Glutamatergic neuron (in vitro differentiated cells): ENCODE measurements around the gene ARMCX1. TPM values are rescaled to one million over a fixed set of nuclear protein-coding genes. Genes with fewer than 3 reads are reported as not detected.
"Not testable (repeated sequence)": the region's sequence is repeated elsewhere in the genome, so short reads cannot be mapped to it uniquely, and the experiment has no call there.

Experiments used
- DNase-seq: peaks from one replicate; pipeline ENCODE4 v3.0.0; 2022
- H3K27ac Mint-ChIP-seq: one replicate; pipeline ENCODE4 v1.8.0; 2020; ENCODE audit warnings: mild to moderate bottlenecking, mixed read lengths, inconsistent platforms; ENCODE audit not compliant: unreplicated experiment
- H3K27me3 Mint-ChIP-seq: one replicate; pipeline ENCODE4 v1.8.0; 2020; ENCODE audit warnings: mild to moderate bottlenecking, moderate library complexity, mixed read lengths, inconsistent platforms; ENCODE audit not compliant: unreplicated experiment
- H3K36me3 Mint-ChIP-seq: one replicate; pipeline ENCODE4 v1.8.0; 2020; ENCODE audit warnings: mild to moderate bottlenecking, mixed read lengths, inconsistent platforms; ENCODE audit not compliant: unreplicated experiment
- H3K4me1 Mint-ChIP-seq: one replicate; pipeline ENCODE4 v1.8.0; 2020; ENCODE audit warnings: mild to moderate bottlenecking, low read depth, mixed read lengths, inconsistent platforms; ENCODE audit not compliant: unreplicated experiment
- H3K4me3 Mint-ChIP-seq: one replicate; pipeline ENCODE4 v1.8.0; 2020; ENCODE audit warnings: mild to moderate bottlenecking, mixed read lengths, inconsistent platforms; ENCODE audit not compliant: unreplicated experiment
- H3K9me3 Mint-ChIP-seq: one replicate; pipeline ENCODE4 v1.8.0; 2020; ENCODE audit warnings: mild to moderate bottlenecking, moderate library complexity, mixed read lengths, inconsistent platforms; ENCODE audit not compliant: unreplicated experiment
- CTCF ChIP-seq: fragments of 200-600 bp; sonication (generic); IDR thresholded peaks from one replicate; pipeline ENCODE4 v1.5.0; 2021; ENCODE audit not compliant: partially characterized antibody, unreplicated experiment
- total RNA-seq: library from RNA; stranded (reverse); fragmentation: NEBNext Ultra II Directional; extraction: Animal tissue kit (Norgen Biotek cat#: 25700); gene quantifications from one replicate; pipeline ENCODE4 v1.2.1, GENCODE V29; 2021; ENCODE audit not compliant: unreplicated experiment

Gene ARMCX1
- total RNA-seq, 1 donor from 2014 or later = 50.5 TPM

- no peak for DNase-seq
- Mint-ChIP-seq H3K4me3 (no peak overlapping the region), H3K27ac (no peak overlapping the region), H3K36me3 (no peaks in the 10 kb centered on the region), H3K9me3 (no peaks in the 10 kb centered on the region), H3K4me1 (no peaks in the 10 kb centered on the region), H3K27me3 (no peaks in the 10 kb centered on the region)
- peak; percentile 56 for TF ChIP-seq CTCF
Observed at GRCh38 chrX:101595739-101596419, 45.5 kb downstream of the ARMCX1 start.

- DNase-seq, H3K9me3 Mint-ChIP-seq: not testable (repeated sequence)
Observed at GRCh38 chrX:101599592-101599991, 49.2 kb downstream of the ARMCX1 start.

GRCh38 chrX:101602077-101602476 lies 51.7 kb downstream of the ARMCX1 start:
- DNase-seq = no peak
- H3K4me1 Mint-ChIP-seq = peaks cover 8% of the 10 kb centered on the region
- no peaks in the 10 kb centered on the region for H3K27me3 Mint-ChIP-seq
- H3K27ac Mint-ChIP-seq = no peak overlapping the region
- H3K4me3 Mint-ChIP-seq = no peak overlapping the region
- no peak for TF ChIP-seq CTCF
- no peaks in the 10 kb centered on the region for H3K9me3 Mint-ChIP-seq
- H3K36me3 Mint-ChIP-seq = no peaks in the 10 kb centered on the region

More at GRCh38 chrX:101599592-101599991, 49.2 kb downstream of the ARMCX1 start:
- H3K27ac Mint-ChIP-seq, H3K4me1 Mint-ChIP-seq, H3K4me3 Mint-ChIP-seq, H3K36me3 Mint-ChIP-seq, H3K27me3 Mint-ChIP-seq: not testable (repeated sequence)

Other genes with a start within 250 kb of the ARMCX1 start
- 13.0 TPM for gene TIMM8A, start 201.8 kb upstream of the ARMCX1 start, total RNA-seq
- gene BTK, start 164.4 kb upstream of the ARMCX1 start, total RNA-seq = 1.1 TPM
- 147 TPM for gene RPL36A, start 159.5 kb upstream of the ARMCX1 start, total RNA-seq
- gene GLA, start 142.6 kb upstream of the ARMCX1 start, total RNA-seq = 29.4 TPM
- 67.7 TPM for gene HNRNPH2, start 142.3 kb upstream of the ARMCX1 start, total RNA-seq
- gene ARMCX4, start 65.1 kb upstream of the ARMCX1 start, total RNA-seq = 22.1 TPM
- gene ARMCX6, start 67.5 kb downstream of the ARMCX1 start, total RNA-seq = 47.5 TPM
- 160 TPM for gene ARMCX3, start 72.6 kb downstream of the ARMCX1 start, total RNA-seq
- 50.1 TPM for gene ARMCX2, start 109.3 kb downstream of the ARMCX1 start, total RNA-seq